A673 (cell line): ENCODE data around the gene TRPM2.

ENCODE experiments used
- EZH2 ChIP-seq: fragments of 200-600 bp; sonication (generic); IDR thresholded peaks from 2 replicates; pipeline ENCODE4 v1.6.1; 2017; ENCODE audit warnings: borderline replicate concordance, low read depth, mild to moderate bottlenecking, mixed read lengths, antibody characterized with exemption, low read length; ENCODE audit not compliant: poor library complexity, severe bottlenecking
- TF ChIP-seq, protein P1 (sequence below): fragments of 300-800, 200-600 bp; sonication (generic); conservative IDR thresholded peaks from 2 replicates; pipeline ENCODE4 v1.5.1; 2017; ENCODE audit warnings: low read depth, mild to moderate bottlenecking, antibody characterized with exemption, low read length, moderate library complexity, mixed read lengths

DNA sequence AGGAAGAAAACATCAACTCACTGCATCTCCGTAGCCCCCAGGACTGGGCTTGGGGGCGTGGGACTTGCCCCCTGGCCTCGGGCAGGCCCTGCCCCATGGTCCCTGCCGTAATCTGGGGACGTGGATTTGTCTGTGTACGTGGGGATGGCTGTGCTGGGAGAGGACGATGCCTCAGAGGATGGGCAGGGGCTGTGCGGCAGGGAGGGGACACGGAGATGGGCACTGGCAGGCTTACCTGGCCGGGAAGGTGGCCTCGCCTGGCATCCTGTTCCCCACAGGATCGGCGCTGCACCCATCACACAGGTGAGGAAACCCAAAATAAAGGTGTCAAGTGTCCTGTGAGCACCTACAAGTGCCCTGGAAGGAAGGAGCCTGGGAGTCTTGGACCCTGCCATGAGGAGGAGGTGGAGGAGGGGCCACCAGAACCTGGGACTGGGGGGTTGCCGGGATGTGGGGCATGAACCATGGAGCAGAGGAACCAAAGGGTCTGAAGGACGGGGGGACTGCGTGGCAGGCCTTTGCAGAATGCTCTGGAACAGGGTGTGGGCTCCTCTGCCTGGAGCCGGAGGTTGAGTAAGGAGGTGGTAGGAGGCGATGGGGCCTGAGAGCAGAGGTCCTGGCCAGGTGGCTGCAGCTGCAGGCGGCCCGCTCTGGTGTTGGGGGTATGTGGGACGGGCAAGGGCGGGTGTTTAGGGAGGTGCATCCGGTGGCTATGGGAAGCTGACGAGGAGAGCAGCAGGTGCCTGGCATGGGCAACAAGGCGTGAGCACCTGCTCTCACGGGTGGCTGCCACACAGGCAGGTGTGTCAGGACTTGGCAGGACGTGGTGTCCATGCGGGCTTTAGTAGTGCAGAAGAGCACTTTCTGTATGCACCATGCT is 74.1 kb downstream of the TRPM2 start:
- TF ChIP-seq, protein P1, sequence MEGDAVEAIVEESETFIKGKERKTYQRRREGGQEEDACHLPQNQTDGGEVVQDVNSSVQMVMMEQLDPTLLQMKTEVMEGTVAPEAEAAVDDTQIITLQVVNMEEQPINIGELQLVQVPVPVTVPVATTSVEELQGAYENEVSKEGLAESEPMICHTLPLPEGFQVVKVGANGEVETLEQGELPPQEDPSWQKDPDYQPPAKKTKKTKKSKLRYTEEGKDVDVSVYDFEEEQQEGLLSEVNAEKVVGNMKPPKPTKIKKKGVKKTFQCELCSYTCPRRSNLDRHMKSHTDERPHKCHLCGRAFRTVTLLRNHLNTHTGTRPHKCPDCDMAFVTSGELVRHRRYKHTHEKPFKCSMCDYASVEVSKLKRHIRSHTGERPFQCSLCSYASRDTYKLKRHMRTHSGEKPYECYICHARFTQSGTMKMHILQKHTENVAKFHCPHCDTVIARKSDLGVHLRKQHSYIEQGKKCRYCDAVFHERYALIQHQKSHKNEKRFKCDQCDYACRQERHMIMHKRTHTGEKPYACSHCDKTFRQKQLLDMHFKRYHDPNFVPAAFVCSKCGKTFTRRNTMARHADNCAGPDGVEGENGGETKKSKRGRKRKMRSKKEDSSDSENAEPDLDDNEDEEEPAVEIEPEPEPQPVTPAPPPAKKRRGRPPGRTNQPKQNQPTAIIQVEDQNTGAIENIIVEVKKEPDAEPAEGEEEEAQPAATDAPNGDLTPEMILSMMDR = no peak
- TF ChIP-seq EZH2 = no peak
